ENCODE results near the gene ARPP19. TPM values are rescaled to one million over a fixed set of nuclear protein-coding genes. Genes with fewer than 3 reads are reported as not detected.
"Not testable (repeated sequence)": the region's sequence is repeated elsewhere in the genome, so short reads cannot be mapped to it uniquely, and the experiment has no call there.

ARPP19 gene
- total RNA-seq, 6 experiments from 2014 or later = 116 to 142 (median 126) TPM

DNA sequence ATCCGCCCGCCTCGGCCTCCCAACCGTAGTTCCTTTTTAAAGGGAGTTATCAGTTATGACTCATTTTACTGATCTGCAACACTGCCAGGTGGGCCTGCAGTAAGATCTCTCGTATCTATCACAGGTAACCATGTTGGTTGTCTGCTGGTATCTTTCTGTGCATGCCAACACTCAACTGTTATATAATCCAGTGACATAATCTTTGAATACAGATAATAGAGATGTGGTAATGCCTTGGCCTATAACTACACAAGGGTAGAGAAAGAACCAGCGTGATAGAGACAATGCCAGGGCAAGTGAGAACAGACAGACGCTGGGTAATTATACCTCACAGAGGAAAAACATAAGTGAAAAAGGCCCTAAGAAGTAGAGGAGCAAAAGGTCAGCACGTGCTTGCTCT, 11.0 kb upstream of the ARPP19 start:
- H3K36me3 Mint-ChIP-seq (ENCODE audit: low read depth) = peaks cover 9% of the 10 kb centered on the region
- H3K9me3 Mint-ChIP-seq = no peaks in the 10 kb centered on the region
- no peaks in the 10 kb centered on the region for H3K4me1 Mint-ChIP-seq (ENCODE audit: low read depth)
- TF ChIP-seq, protein P1, sequence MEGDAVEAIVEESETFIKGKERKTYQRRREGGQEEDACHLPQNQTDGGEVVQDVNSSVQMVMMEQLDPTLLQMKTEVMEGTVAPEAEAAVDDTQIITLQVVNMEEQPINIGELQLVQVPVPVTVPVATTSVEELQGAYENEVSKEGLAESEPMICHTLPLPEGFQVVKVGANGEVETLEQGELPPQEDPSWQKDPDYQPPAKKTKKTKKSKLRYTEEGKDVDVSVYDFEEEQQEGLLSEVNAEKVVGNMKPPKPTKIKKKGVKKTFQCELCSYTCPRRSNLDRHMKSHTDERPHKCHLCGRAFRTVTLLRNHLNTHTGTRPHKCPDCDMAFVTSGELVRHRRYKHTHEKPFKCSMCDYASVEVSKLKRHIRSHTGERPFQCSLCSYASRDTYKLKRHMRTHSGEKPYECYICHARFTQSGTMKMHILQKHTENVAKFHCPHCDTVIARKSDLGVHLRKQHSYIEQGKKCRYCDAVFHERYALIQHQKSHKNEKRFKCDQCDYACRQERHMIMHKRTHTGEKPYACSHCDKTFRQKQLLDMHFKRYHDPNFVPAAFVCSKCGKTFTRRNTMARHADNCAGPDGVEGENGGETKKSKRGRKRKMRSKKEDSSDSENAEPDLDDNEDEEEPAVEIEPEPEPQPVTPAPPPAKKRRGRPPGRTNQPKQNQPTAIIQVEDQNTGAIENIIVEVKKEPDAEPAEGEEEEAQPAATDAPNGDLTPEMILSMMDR (IDR thresholded peaks at IDR 0.05) = no peak
- no peak overlapping the region for H3K27ac Mint-ChIP-seq
- no peak overlapping the region for H3K4me3 Mint-ChIP-seq
- no peak for DNase-seq
- H3K27me3 Mint-ChIP-seq (ENCODE audit: insufficient read depth) = peaks cover 5% of the 10 kb centered on the region

DNA sequence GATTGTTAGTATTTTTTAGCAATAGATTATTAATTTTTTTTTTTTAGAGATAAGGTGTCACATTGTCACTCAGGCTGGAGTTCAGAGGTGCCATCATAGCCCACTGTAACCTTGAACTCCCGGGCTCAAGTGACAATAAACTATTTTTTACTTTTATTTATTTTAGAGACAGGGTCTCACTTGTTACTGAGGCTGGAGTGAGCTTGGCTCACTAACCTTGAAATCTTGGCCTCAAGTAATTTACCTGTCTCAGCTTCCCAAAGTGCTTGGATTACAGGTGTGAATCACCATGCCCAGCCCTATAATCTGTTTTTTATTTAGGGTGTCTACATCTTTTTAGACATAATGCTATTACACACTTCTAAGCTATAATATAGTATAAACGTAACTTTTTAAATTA, 7.9 kb upstream of the ARPP19 start:
- TF ChIP-seq, protein P1 (IDR thresholded peaks at IDR 0.05) = no peak
- no peaks in the 10 kb centered on the region; the same call in 1 of the 2 replicates for H3K36me3 Mint-ChIP-seq (ENCODE audit: low read depth)
- H3K4me1 Mint-ChIP-seq (ENCODE audit: low read depth) = no peaks in the 10 kb centered on the region
- H3K27me3 Mint-ChIP-seq (ENCODE audit: insufficient read depth) = peaks cover 5% of the 10 kb centered on the region
- H3K4me3 Mint-ChIP-seq = no peak overlapping the region
- H3K27ac Mint-ChIP-seq = no peak overlapping the region
- DNase-seq = no peak
- H3K9me3 Mint-ChIP-seq = no peaks in the 10 kb centered on the region

DNA sequence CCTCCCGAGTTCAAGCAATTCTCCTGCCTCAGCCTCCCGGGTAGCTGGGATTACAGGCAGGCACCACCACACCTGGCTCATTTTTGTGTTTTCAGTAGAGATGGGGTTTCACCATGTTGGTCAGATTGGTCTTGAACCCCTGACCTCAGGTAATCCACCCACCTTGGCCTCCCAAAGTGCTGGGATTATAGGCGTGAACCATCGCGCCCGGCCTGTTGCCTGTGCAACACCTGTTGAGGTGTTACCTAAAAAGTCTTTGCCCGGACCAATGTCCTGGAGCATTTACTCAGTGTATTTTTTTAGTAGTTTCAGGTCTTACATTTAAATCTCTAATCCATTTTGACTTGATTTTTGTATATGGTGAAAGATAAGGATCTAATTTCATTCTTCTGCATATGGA, 6.7 kb upstream of the ARPP19 start:
- not testable (repeated sequence) for DNase-seq; H3K4me1 Mint-ChIP-seq (ENCODE audit: low read depth)

DNA sequence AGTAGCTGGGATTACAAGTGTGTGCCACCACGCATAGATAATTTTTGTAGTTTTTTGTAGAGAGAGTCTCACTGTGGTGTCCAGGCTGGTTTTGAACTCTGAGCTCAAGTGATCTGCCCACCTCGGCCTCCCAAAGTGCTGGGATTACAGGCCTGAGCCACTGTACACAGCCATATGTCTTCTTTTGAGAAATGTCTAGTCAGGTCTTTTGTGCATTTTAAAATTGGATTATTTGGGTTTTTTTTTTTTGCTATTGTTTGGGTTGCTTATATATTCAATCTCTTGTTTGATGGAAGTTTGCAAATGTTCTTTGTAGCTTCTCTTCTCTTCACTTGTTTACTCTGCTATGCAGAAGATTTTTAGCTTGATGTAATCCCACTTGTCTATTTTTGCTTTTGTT, 6.2 kb upstream of the ARPP19 start:
- Mint-ChIP-seq H3K27me3 (ENCODE audit: insufficient read depth) (peaks cover 4% of the 10 kb centered on the region), H3K36me3 (ENCODE audit: low read depth) (no peaks in the 10 kb centered on the region; the same call in 1 of the 2 replicates), H3K9me3 (no peaks in the 10 kb centered on the region), H3K27ac (no peak overlapping the region), H3K4me1 (ENCODE audit: low read depth) (no peaks in the 10 kb centered on the region), H3K4me3 (no peak overlapping the region)
- TF ChIP-seq, protein P1 (IDR thresholded peaks at IDR 0.05) = no peak
- no peak for DNase-seq

More for the DNA sequence above, 6.7 kb upstream of the ARPP19 start:
- H3K4me3 Mint-ChIP-seq; H3K27ac Mint-ChIP-seq; H3K9me3 Mint-ChIP-seq; H3K27me3 Mint-ChIP-seq (ENCODE audit: insufficient read depth); H3K36me3 Mint-ChIP-seq (ENCODE audit: low read depth): not testable (repeated sequence)

DNA sequence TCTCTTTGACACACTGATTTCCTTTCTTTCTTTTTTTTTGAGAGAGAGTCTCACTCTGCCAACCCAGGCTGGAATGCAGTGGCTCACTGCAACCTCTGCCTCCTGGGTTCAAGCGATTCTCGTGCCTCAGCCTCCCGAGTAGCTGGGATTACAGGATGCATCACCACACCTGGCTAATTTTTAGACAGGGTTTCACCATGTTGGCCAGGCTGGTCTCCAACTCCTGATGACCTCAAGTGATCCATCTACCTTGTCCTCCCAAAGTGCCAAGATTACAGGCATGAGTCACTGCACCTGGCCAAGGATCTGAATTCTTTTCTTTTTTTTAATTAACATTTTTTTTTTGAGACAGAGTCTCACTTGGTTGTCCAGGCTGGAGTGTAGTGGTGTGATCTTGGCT, 5.8 kb upstream of the ARPP19 start:
- not testable (repeated sequence) for H3K9me3 Mint-ChIP-seq; H3K27ac Mint-ChIP-seq; H3K27me3 Mint-ChIP-seq (ENCODE audit: insufficient read depth); H3K4me3 Mint-ChIP-seq; DNase-seq; H3K36me3 Mint-ChIP-seq (ENCODE audit: low read depth); H3K4me1 Mint-ChIP-seq (ENCODE audit: low read depth)

DNA sequence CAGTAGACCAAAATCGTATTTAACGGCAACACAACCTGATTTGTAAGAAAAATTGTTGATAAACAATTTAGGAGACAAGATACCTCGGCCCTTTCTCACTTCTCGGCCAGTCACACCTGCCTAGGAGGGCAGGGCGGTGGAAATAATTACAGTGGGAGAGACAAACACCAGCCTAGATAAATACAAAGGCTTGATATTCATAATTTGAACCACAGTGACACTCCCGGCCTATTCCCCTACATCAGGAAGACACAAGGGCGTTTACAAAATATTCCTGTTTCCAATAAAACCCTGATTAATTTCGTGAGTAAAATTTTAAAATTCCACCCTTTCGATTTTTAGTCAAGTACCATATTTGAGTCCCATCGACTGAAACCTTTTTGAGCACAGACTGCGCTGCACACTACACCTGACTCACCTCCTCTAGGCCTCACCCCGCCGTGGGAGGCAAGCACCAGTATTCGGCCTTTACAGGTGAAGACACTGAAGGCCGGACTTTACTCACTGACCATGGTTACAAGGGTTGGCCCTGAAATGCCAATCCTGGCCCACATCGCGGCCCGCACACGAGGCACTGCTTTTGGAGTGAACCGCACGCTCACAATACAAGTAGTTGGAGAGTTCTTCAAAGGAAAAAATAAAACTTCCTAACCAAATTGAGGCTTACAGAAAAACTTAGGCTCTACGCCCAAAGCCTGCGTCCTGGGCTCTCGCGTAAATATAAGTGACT, 794 bp downstream of the ARPP19 start:
- Mint-ChIP-seq H3K27ac (peak overlapping the region; percentile 100), H3K9me3 (no peaks in the 10 kb centered on the region), H3K4me1 (ENCODE audit: low read depth) (peaks cover 41% of the 10 kb centered on the region), H3K27me3 (ENCODE audit: insufficient read depth) (peaks cover 4% of the 10 kb centered on the region), H3K4me3 (peak overlapping the region; percentile 92), H3K36me3 (ENCODE audit: low read depth) (peaks cover 12% of the 10 kb centered on the region)
- TF ChIP-seq, protein P1 (IDR thresholded peaks at IDR 0.05) = no peak
- peak; percentile 16 for DNase-seq

Measured in HFFc6 (cell line).